Transverse colon (tissue), 3 donors: ENCODE results near the gene COPZ1.

Experiments
- CTCF ChIP-seq, 5 experiments: fragments of 200-600 bp in 3 of 5; fragments of 450-650 bp in 2 of 5; sonication (generic) in 3 of 5; IDR thresholded peaks; 1 replicate in 2 of 5; 2 replicates in 3 of 5; pipeline ENCODE4 v1.5.1; 2016 to 2017; ENCODE audit warnings: antibody characterized with exemption in 5 of 5, inconsistent platforms in 3 of 5, mild to moderate bottlenecking in 2 of 5, moderate library complexity in 1 of 5
- POLR2A ChIP-seq: fragments of 450-650 bp; IDR thresholded peaks from one replicate; pipeline ENCODE4 v1.6.1; 2016; ENCODE audit warnings: antibody characterized with exemption, mild to moderate bottlenecking, moderate library complexity

GRCh38 chr12:54381136-54381535 is 56.2 kb downstream of the COPZ1 start:
- no peak for TF ChIP-seq POLR2A
- TF ChIP-seq CTCF (IDR thresholded peaks at IDR 0.05) = no peak
